Measurements from ENCODE around the gene CORO6.

DNA sequence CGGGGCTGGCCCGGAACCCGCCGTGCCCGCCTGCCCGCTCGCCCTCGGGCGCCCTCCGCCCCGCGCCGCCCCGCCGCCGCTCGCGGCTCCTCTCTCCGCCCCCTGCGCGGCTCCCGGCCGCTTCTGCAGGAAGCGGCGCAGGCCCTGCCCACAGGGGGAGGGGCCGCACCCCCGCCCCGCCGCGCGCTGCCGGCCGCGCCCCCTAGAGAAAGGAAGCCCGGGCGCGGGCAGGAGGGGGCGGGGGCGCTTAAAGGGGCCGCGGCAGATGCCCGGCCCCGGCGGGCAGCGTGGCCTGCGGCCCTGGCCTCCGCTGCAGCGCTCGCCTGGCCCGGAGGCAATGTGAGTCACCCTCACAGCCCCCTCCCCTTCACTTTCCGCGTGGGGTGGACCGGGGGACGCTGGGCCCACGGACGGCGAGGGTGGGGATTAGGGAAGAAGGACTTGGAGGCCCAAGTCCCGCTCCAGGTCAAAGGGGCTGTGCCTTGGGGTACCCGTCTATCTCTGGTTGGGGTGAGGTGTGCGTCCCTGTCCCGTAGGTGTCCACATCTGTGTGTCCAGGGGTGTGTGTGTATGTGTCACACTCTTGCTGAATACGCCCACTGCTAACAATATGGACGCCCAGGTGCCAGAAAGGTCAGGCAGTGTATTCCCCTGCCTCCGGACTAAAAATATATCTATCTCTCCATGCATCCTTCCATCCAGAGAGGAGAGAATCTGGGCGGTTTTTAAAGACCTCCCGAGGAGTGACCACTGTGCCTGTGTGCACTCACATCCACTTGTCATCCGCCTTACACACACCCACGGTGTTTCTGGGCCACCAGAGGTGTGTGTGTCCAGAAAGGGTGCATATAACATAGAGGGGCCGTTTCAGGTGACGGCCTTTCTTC, 32.9 kb downstream of the CORO6 start, which contains the start of gene GIT1:
- TF ChIP-seq, protein P1, sequence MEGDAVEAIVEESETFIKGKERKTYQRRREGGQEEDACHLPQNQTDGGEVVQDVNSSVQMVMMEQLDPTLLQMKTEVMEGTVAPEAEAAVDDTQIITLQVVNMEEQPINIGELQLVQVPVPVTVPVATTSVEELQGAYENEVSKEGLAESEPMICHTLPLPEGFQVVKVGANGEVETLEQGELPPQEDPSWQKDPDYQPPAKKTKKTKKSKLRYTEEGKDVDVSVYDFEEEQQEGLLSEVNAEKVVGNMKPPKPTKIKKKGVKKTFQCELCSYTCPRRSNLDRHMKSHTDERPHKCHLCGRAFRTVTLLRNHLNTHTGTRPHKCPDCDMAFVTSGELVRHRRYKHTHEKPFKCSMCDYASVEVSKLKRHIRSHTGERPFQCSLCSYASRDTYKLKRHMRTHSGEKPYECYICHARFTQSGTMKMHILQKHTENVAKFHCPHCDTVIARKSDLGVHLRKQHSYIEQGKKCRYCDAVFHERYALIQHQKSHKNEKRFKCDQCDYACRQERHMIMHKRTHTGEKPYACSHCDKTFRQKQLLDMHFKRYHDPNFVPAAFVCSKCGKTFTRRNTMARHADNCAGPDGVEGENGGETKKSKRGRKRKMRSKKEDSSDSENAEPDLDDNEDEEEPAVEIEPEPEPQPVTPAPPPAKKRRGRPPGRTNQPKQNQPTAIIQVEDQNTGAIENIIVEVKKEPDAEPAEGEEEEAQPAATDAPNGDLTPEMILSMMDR (conservative IDR thresholded peaks at IDR 0.05; ENCODE audit: low read length), result no peak
- no peak for TF ChIP-seq EZH2phosphoT487 (IDR thresholded peaks at IDR 0.05; ENCODE audit: borderline replicate concordance)

Measured in Loucy (cell line).